Endothelial cell of umbilical vein (primary cell): Measurements from ENCODE around the gene HSPA12A. TPM values are rescaled to one million over a fixed set of nuclear protein-coding genes. Genes with fewer than 3 reads are reported as not detected.

Experiments
- BruUV-seq: library from RNA; stranded (reverse); fragments of 400-500 nt; replicated peaks from 2 replicates; lab custom pipeline; 2021; lab: Mats Ljungman, UMichigan
- CTCF ChIA-PET: fragments of 300-600, 350-600 bp; sonication (Branson Sonifier 250); formaldehyde crosslinking; loops from one replicate; lab custom pipeline; 2021; ENCODE audit warnings: antibody characterized with exemption, inconsistent platforms; lab: Charles Lee
- POLR2A ChIA-PET: fragments of 300-600, 350-600 bp; sonication (Branson Sonifier 250); formaldehyde crosslinking; loops from one replicate; lab custom pipeline; 2021; ENCODE audit warnings: antibody characterized with exemption, inconsistent platforms; lab: Charles Lee
- DNase-seq: peaks from one replicate; pipeline ENCODE4 v3.0.0-alpha.2; 2011; ENCODE audit warnings: low read depth, low spot score
- FAIRE-seq: peaks from 2 replicates; lab custom pipeline; 2011; peaks lifted over from hg19 to GRCh38; lab: Jason Lieb, UNC
- H2AFZ ChIP-seq: 2 replicates; pipeline ENCODE4 v1.6.0; 2012; ENCODE audit warnings: low read depth, low read length, control low read depth, inconsistent platforms
- H3K27ac ChIP-seq: 2 replicates; pipeline ENCODE4 v1.5.1; 2011; ENCODE audit warnings: low read depth, mild to moderate bottlenecking, control low read depth, low read length, moderate library complexity; ENCODE audit not compliant: insufficient read depth
- H3K27me3 ChIP-seq, 2 experiments: 2 replicates each; pipeline versions ENCODE4 v1.6.0 to v1.6.1; 2011; ENCODE audit warnings: low read length in 2 of 2, mixed read lengths in 1 of 2; ENCODE audit not compliant: control insufficient read depth in 2 of 2, insufficient read depth in 2 of 2
- H3K36me3 ChIP-seq, 2 experiments: 2 replicates in 1 of 2; 3 replicates in 1 of 2; pipeline ENCODE4 v1.5.1; 2011; ENCODE audit warnings: low read length in 2 of 2, mild to moderate bottlenecking in 1 of 2, moderate library complexity in 1 of 2; ENCODE audit not compliant: control insufficient read depth in 2 of 2, insufficient read depth in 2 of 2; ENCODE audit errors: extremely low read depth in 1 of 2
- H3K4me1 ChIP-seq: 3 replicates; pipeline ENCODE4 v1.5.1; 2011; ENCODE audit warnings: mild to moderate bottlenecking, low read length; ENCODE audit not compliant: control insufficient read depth, insufficient read depth; ENCODE audit errors: extremely low read depth
- H3K4me2 ChIP-seq: 2 replicates; pipeline ENCODE4 v1.6.1; 2011; ENCODE audit warnings: low read length, control low read depth, mixed read lengths; ENCODE audit not compliant: insufficient read depth
- H3K4me3 ChIP-seq, 3 experiments: fragments of 200-600 bp in 1 of 3; sonication (generic), shearing (Covaris generic) in 1 of 3; replicated peaks in 1 of 3; 2 replicates each; pipeline ENCODE4 v1.5.1; 2011 to 2016; ENCODE audit warnings: control low read depth in 3 of 3, low read length in 3 of 3, mild to moderate bottlenecking in 2 of 3, inconsistent platforms in 1 of 3, low read depth in 1 of 3, moderate library complexity in 1 of 3; ENCODE audit not compliant: insufficient read depth in 1 of 3
- H3K79me2 ChIP-seq: 2 replicates; pipeline ENCODE4 v1.6.0; 2012; ENCODE audit warnings: low read length, inconsistent platforms; ENCODE audit not compliant: control insufficient read depth, insufficient read depth
- H3K9ac ChIP-seq: replicated peaks from 2 replicates; pipeline ENCODE3; 2011; ENCODE audit warnings: low read length, control low read depth; ENCODE audit not compliant: insufficient read depth; ENCODE audit errors: extremely low read depth
- H3K9me1 ChIP-seq: replicated peaks from 3 replicates; pipeline ENCODE4 v1.6.0; 2011; ENCODE audit warnings: mild to moderate bottlenecking, low read length; ENCODE audit not compliant: control insufficient read depth, insufficient read depth; ENCODE audit errors: extremely low read depth
- H3K9me3 ChIP-seq: replicated peaks from 2 replicates; pipeline ENCODE4 v1.5.1; 2012; ENCODE audit warnings: low read length, inconsistent platforms; ENCODE audit not compliant: control insufficient read depth, insufficient read depth
- H4K20me1 ChIP-seq: replicated peaks from 2 replicates; pipeline ENCODE3; 2011; ENCODE audit warnings: mild to moderate bottlenecking, low read length; ENCODE audit not compliant: control insufficient read depth, insufficient read depth; ENCODE audit errors: extremely low read depth
- EZH2 ChIP-seq: IDR thresholded peaks from 2 replicates; pipeline ENCODE4 v1.6.1; 2012; ENCODE audit warnings: borderline replicate concordance, low read depth, mild to moderate bottlenecking, moderate library complexity, low read length, inconsistent platforms; ENCODE audit not compliant: severe bottlenecking
- FOS ChIP-seq: IDR thresholded peaks from 2 replicates; pipeline ENCODE4 v1.6.1; 2011; ENCODE audit warnings: mild to moderate bottlenecking, low read length, moderate library complexity, borderline replicate concordance; ENCODE audit not compliant: insufficient read depth
- GATA2 ChIP-seq: IDR thresholded peaks from 2 replicates; pipeline ENCODE4 v1.7.0; 2011; ENCODE audit warnings: low read depth, mild to moderate bottlenecking, moderate library complexity, mixed read lengths, low read length; ENCODE audit not compliant: insufficient read length, insufficient read depth
- JUN ChIP-seq: IDR thresholded peaks from 2 replicates; pipeline ENCODE4 v1.6.1; 2011; ENCODE audit warnings: borderline replicate concordance, low read depth; ENCODE audit not compliant: insufficient read length, insufficient read depth
- MYC ChIP-seq: IDR thresholded peaks from one replicate; pipeline ENCODE4 v1.6.1; 2011; ENCODE audit warnings: mild to moderate bottlenecking, low read depth, low read length
- POLR2A ChIP-seq: IDR thresholded peaks from 2 replicates; pipeline ENCODE4 v1.6.1; 2012; ENCODE audit warnings: low read depth, mild to moderate bottlenecking, control low read depth, low read length
- POLR2AphosphoS5 ChIP-seq: IDR thresholded peaks from 2 replicates; pipeline ENCODE4 v1.6.1; 2012; ENCODE audit warnings: low read depth, mild to moderate bottlenecking, control low read depth, low read length, moderate library complexity; ENCODE audit not compliant: insufficient read depth
- dilution Hi-C: fragments of 300-500 bp; cut with MboI; formaldehyde crosslinking; loops from one replicate; pipeline ENCODE4 v1.15.0; 2019; ENCODE audit warnings: low sequenced_read_pairs; ENCODE audit not compliant: extremely low pct_ligation_motif_present
- intact Hi-C: fragments of 100-400 bp; cut with micrococcal nuclease; formaldehyde crosslinking; loops from one replicate; pipeline ENCODE4 v1.10.0; 2022
- polyA plus RNA-seq, 4 experiments: library from polyadenylated mRNA; depleted of rRNA in 3 of 4; stranded (reverse) in 3 of 4; unstranded in 1 of 4; fragments of >200 nt; gene quantifications; 2 replicates each; pipeline versions ENCODE4 v1.2.1 to v1.2.3, GENCODE V29; 2011 to 2012; ENCODE audit warnings: missing spikeins in 1 of 4
- total RNA-seq: library from RNA; stranded (reverse); gene quantifications from 2 replicates; pipeline ENCODE4 v1.2.3, GENCODE V29; 2021
- TF ChIP-seq, protein P1 (sequence below), 2 donors: IDR thresholded peaks; 1 replicate in 1 of 2; 2 replicates in 1 of 2; pipeline ENCODE4 v1.5.1; 2011; ENCODE audit warnings: low read length in 2 of 2, mild to moderate bottlenecking in 2 of 2, moderate library complexity in 2 of 2, control low read depth in 1 of 2, inconsistent platforms in 1 of 2, low read depth in 1 of 2; ENCODE audit not compliant: insufficient read depth in 1 of 2; ENCODE audit errors: extremely low read depth in 1 of 2
- TF ChIP-seq, protein P2 (sequence below): IDR thresholded peaks from 2 replicates; pipeline ENCODE4 v1.6.1; 2011; ENCODE audit not compliant: insufficient read depth, insufficient read length

The HSPA12A gene
- total and polyA plus RNA-seq, 2 donors (not counting 3 experiments of a cell fraction or from before 2014, with no cell fraction given) = 0.22 to 0.29 TPM

DNA sequence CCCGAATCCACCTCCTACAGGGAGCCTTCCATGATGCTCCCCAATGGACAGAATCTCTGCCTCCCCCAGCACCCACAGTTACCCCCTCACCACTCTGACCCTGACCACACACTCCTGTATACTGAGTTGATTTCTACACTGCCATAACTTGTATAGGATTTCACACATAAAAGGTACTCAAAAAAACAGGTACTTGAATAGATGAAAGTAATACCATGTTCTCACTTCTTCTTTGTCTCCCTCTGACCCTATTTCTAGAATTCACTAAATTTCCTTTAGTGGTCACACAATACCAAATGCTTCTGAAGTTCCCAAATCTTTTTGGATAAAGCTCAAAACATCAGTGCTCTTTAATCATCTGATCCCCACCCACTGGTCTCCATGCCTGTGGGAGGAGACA is 45.4 kb downstream of the HSPA12A start:
- Histone ChIP-seq H3K27me3 (no peaks in the 10 kb centered on the region), H4K20me1 (no peaks in the 10 kb centered on the region), H3K27ac (no peak overlapping the region), H3K4me1 (no peaks in the 10 kb centered on the region), H3K9ac (no peak overlapping the region), H2AFZ (no peak overlapping the region), H3K4me2 (no peak overlapping the region), H3K36me3 (no peaks in the 10 kb centered on the region), H3K79me2 (no peaks in the 10 kb centered on the region), H3K9me3 (no peaks in the 10 kb centered on the region), H3K4me3 (no peak overlapping the region), H3K9me1 (no peaks in the 10 kb centered on the region)
- FAIRE-seq (no peak), DNase-seq (no peak)
- dilution Hi-C loops = no loop called here
- BruUV-seq = no TSS peak
- ChIA-PET POLR2A (no interaction called here), CTCF (interaction anchor here (1.9 to 3.0 kb wide), 2 partner anchors 14 to 91 kb away, joined by 4 to 13 read pairs; no protein-coding TSS in a partner anchor)
- TF ChIP-seq EZH2 (no peak), POLR2AphosphoS5 (no peak), GATA2 (no peak), MYC (no peak), FOS (no peak), JUN (no peak), POLR2A (no peak)
- TF ChIP-seq, protein P1, sequence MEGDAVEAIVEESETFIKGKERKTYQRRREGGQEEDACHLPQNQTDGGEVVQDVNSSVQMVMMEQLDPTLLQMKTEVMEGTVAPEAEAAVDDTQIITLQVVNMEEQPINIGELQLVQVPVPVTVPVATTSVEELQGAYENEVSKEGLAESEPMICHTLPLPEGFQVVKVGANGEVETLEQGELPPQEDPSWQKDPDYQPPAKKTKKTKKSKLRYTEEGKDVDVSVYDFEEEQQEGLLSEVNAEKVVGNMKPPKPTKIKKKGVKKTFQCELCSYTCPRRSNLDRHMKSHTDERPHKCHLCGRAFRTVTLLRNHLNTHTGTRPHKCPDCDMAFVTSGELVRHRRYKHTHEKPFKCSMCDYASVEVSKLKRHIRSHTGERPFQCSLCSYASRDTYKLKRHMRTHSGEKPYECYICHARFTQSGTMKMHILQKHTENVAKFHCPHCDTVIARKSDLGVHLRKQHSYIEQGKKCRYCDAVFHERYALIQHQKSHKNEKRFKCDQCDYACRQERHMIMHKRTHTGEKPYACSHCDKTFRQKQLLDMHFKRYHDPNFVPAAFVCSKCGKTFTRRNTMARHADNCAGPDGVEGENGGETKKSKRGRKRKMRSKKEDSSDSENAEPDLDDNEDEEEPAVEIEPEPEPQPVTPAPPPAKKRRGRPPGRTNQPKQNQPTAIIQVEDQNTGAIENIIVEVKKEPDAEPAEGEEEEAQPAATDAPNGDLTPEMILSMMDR (IDR thresholded peaks at IDR 0.05; ENCODE audit: extremely low read depth in 1 of 2, insufficient read depth in 1 of 2, low read depth in 1 of 2, low read length in 2 of 2) = no peak
- TF ChIP-seq, protein P2, sequence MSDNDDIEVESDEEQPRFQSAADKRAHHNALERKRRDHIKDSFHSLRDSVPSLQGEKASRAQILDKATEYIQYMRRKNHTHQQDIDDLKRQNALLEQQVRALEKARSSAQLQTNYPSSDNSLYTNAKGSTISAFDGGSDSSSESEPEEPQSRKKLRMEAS = no peak
- intact Hi-C loops = no loop called here
